Pancreas (tissue), 10 donors: ENCODE results near the gene RMRP. TPM values are rescaled to one million over a fixed set of nuclear protein-coding genes. Genes with fewer than 3 reads are reported as not detected.

Source experiments
- ATAC-seq, 4 donors: fragments of 200-7000 bp; cut with Tn5 transposase; one replicate each; pipeline versions ENCODE4 v1.8.0 to v1.9.1; 2020; ENCODE audit warnings: mild to moderate bottlenecking in 4 of 4, moderate library complexity in 4 of 4
- DNase-seq, 6 donors: peaks; one replicate each; pipeline ENCODE4 v3.0.0-alpha.2; 2020
- FAIRE-seq: peaks from 2 replicates; lab custom pipeline; 2012; peaks lifted over from hg19 to GRCh38; lab: Jason Lieb, UNC
- H3K27ac ChIP-seq, 4 donors: fragments of 200-600 bp; sonication (generic); 1 replicate in 3 of 4; 2 replicates in 1 of 4; pipeline versions ENCODE4 v1.5.0 to v1.8.0; 2020
- H3K27me3 ChIP-seq, 4 donors: fragments of 200-600 bp; one replicate each; pipeline ENCODE4 v1.8.0; 2021
- H3K36me3 ChIP-seq, 3 donors: fragments of 200-600 bp; sonication (generic) in 1 of 3; one replicate each; pipeline versions ENCODE4 v1.5.0 to v1.8.0; 2020 to 2021
- H3K4me1 ChIP-seq, 3 donors: fragments of 200-600 bp; one replicate each; pipeline ENCODE4 v1.8.0; 2021
- H3K4me3 ChIP-seq, 4 donors: fragments of 200-600 bp; sonication (generic) in 2 of 4; one replicate each; pipeline versions ENCODE4 v1.5.0 to v1.8.0; 2020 to 2021
- H3K9me3 ChIP-seq, 4 donors: fragments of 200-600 bp; one replicate each; pipeline ENCODE4 v1.8.0; 2021
- CTCF ChIP-seq, 4 donors: fragments of 200-600 bp; sonication (generic) in 3 of 4; IDR thresholded peaks; one replicate each; pipeline versions ENCODE4 v1.5.0 to v1.8.0; 2021; ENCODE audit warnings: antibody characterized with exemption in 4 of 4
- WGBS, 2 donors: extraction: QIAGEN DNeasy Blood & Tissue Kit; methylation state at CpG; one replicate each; pipeline ENCODE4 v1.1.7; 2013; 5-methylcytosine and 5-hydroxymethylcytosine counted together
- intact Hi-C, 3 donors: fragments of 100-400 bp; cut with DNase I; formaldehyde crosslinking; loops; one replicate each; pipeline versions ENCODE4 v1.11.1 to v1.14.2; 2022
- microRNA-seq, 2 donors: library from miRNA; unstranded; fragments of <30 nt; microRNA quantifications; one replicate each; pipeline versions ENCODE4 to v1.1.0, GENCODE V29; 2019 to 2020
- polyA plus RNA-seq, 2 donors: library from polyadenylated mRNA; stranded (reverse); fragments of 200-250 nt; gene quantifications; one replicate each; pipeline ENCODE4 v1.2.3, GENCODE V29; 2013
- total RNA-seq, 6 donors: library from RNA; stranded (reverse); fragmentation: NEBNext Ultra II Directional in 4 of 6; extraction: Animal tissue kit (Norgen Biotek cat#: 25700) in 4 of 6; gene quantifications; one replicate each; pipeline versions ENCODE4 v1.2.1 to v1.2.4, GENCODE V29; 2021 to 2023
- donor health status: healthy with polysubstance abuse.
- donor health status: DM: no; HTN: no; CAD: no; lungs with moderate emphysema.
- donor health status: DM: no; HTN: no; CAD: no.
- donor health status: control.
- donor health status: control.
- donor health status: Bipolar disorder and iron deficiency.
- donor health status: DM: yes; HTN: yes; CAD: no.
- donor health status: DM: no; HTN: no; CAD: no.
- donor health status: DM: no; HTN: no; CAD: no.
- donor health status: DM: yes; HTN: yes; CAD: no.

Gene RMRP
- total and polyA plus RNA-seq, 8 donors: 80.5 to 15,171 (median 9,544) TPM

DNA sequence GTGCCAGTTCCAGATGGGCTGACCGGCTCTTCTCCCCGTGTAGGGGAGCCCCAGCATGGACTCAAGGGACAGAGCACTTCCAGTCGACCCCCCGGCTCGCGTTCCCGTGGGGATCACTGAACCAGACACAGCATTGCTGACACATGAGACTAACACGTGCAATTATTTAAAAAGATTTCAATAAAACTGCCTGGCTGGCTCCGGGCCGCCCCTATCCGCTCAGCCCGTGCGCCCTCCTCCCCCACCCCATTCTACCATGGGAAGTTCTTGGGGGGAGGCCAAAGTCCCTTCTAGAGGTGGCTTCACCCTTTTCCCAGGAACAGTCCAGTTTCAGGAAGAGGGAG, 48.0 kb downstream of the RMRP start:
- H3K4me3 ChIP-seq: no peak overlapping the region
- FAIRE-seq (no peak), DNase-seq (no peak), ATAC-seq (no peak)
- intact Hi-C loops: no loop called here
- no peak overlapping the region for H3K27ac ChIP-seq
- H3K9me3 ChIP-seq: no peaks in the 10 kb centered on the region
- no peaks in the 10 kb centered on the region for H3K27me3 ChIP-seq
- H3K4me1 ChIP-seq: peaks cover 0 to 11% (median 3%) of the 10 kb centered on the region in 3 donors
- TF ChIP-seq CTCF (IDR thresholded peaks at IDR 0.05): no peak
- H3K36me3 ChIP-seq: peaks cover 0 to 11% (median 0%) of the 10 kb centered on the region in 3 donors
- 82 to 83% methylated on average over 13 of the region's 13 CpGs for WGBS, 2 donors

- H3K4me3 ChIP-seq: no peak overlapping the region
- no peak overlapping the region for H3K27ac ChIP-seq
- WGBS, 2 donors: 91 to 93% methylated on average over 30 to 31 of the region's 31 CpGs
- H3K4me1 ChIP-seq: peaks cover 0 to 11% (median 3%) of the 10 kb centered on the region in 3 donors
- H3K9me3 ChIP-seq: no peaks in the 10 kb centered on the region
- H3K27me3 ChIP-seq: no peaks in the 10 kb centered on the region
- TF ChIP-seq CTCF (IDR thresholded peaks at IDR 0.05): no peak
- FAIRE-seq (no peak), ATAC-seq (no peak), DNase-seq (peak in 2 of 6 donors; percentile 53 to 75)
- intact Hi-C loops: no loop called here
- H3K36me3 ChIP-seq: peaks cover 0 to 11% (median 0%) of the 10 kb centered on the region in 3 donors
Measured at GRCh38 chr9:35609001-35609819, 48.6 kb downstream of the RMRP start.

GRCh38 chr9:35608221-35608620, 49.6 kb downstream of the RMRP start:
- ATAC-seq: no peak
- FAIRE-seq: no peak
- intact Hi-C loops: no loop called here
- peaks cover 0 to 11% (median 0%) of the 10 kb centered on the region in 3 donors for H3K36me3 ChIP-seq
- no peaks in the 10 kb centered on the region for H3K9me3 ChIP-seq
- no peak for TF ChIP-seq CTCF (IDR thresholded peaks at IDR 0.05)
- 84 to 88% methylated on average over 7 of the region's 7 CpGs for WGBS, 2 donors
- no peaks in the 10 kb centered on the region for H3K27me3 ChIP-seq
- H3K27ac ChIP-seq: no peak overlapping the region
- no peak overlapping the region for H3K4me3 ChIP-seq
- DNase-seq: no peak
- peaks cover 0 to 14% (median 3%) of the 10 kb centered on the region in 3 donors for H3K4me1 ChIP-seq

Small RNA genes within 50 kb of the gene (microRNA-seq; reads per million reads assigned to microRNA genes)
- gene MIR4667: 0.29 to 1.2 reads per million in 2 donors

Other genes with a start within 250 kb of the RMRP start
- 10 to 100 TPM in 4 of 6 donors, 1 to 10 TPM in 2; 9.0 to 22.1 (median 12.6) TPM for gene RUSC2, start 167.9 kb downstream of the RMRP start, total RNA-seq
- gene RUSC2, start 167.9 kb downstream of the RMRP start, polyA plus RNA-seq: 10 to 100 TPM; 24.0 to 27.1 TPM
- 10 to 100 TPM; 12.1 to 23.0 (median 14.2) TPM for gene TESK1, start 52.8 kb downstream of the RMRP start, total RNA-seq
- 10 to 100 TPM; 38.7 to 56.6 TPM for gene TESK1, start 52.8 kb downstream of the RMRP start, polyA plus RNA-seq
- gene CD72, start 39.6 kb downstream of the RMRP start, total RNA-seq: 1 to 10 TPM in 5 of 6 donors, under 1 TPM in 1; 0.88 to 3.4 (median 2.9) TPM
- gene CD72, start 39.6 kb downstream of the RMRP start, polyA plus RNA-seq: 1 to 10 TPM; 3.5 to 7.7 TPM
- gene SIT1, start 7.1 kb downstream of the RMRP start, total RNA-seq: under 1 TPM in 4 of 6 donors, not detected in 2; 0.25 to 0.59 (median 0.46) TPM
- gene SIT1, start 7.1 kb downstream of the RMRP start, polyA plus RNA-seq: under 1 TPM; 0.27 to 0.45 TPM
- gene CCDC107, start 273 bp upstream of the RMRP start, total RNA-seq: 10 to 100 TPM; 13.8 to 32.6 (median 19.0) TPM
- 10 to 100 TPM; 55.4 to 84.7 TPM for gene CCDC107, start 273 bp upstream of the RMRP start, polyA plus RNA-seq
- gene ARHGEF39, start 7.2 kb upstream of the RMRP start, total RNA-seq: 1 to 10 TPM in 3 of 6 donors, under 1 TPM in 3; 0.20 to 1.2 (median 0.98) TPM
- 1 to 10 TPM; 1.4 to 2.0 TPM for gene ARHGEF39, start 7.2 kb upstream of the RMRP start, polyA plus RNA-seq
- gene CA9, start 15.9 kb upstream of the RMRP start, total RNA-seq: 10 to 100 TPM in 2 of 6 donors, 1 to 10 TPM in 4; 1.2 to 75.6 (median 5.7) TPM
- 10 to 100 TPM in 1 of 2 donors, 1 to 10 TPM in 1; 9.2 to 17.9 TPM for gene CA9, start 15.9 kb upstream of the RMRP start, polyA plus RNA-seq
- gene TPM2, start 31.9 kb upstream of the RMRP start, total RNA-seq: 10 to 100 TPM; 11.3 to 52.8 (median 22.6) TPM
- gene TPM2, start 31.9 kb upstream of the RMRP start, polyA plus RNA-seq: 100 to 1,000 TPM; 204 to 227 TPM
- 100 to 1,000 TPM in 2 of 6 donors, 10 to 100 TPM in 4; 72.0 to 141 (median 86.6) TPM for gene TLN1, start 74.2 kb upstream of the RMRP start, total RNA-seq
- gene TLN1, start 74.2 kb upstream of the RMRP start, polyA plus RNA-seq: 10 to 100 TPM; 64.5 to 72.7 TPM
- 10 to 100 TPM; 15.7 to 24.3 (median 18.8) TPM for gene CREB3, start 74.6 kb upstream of the RMRP start, total RNA-seq
- 10 to 100 TPM; 23.9 to 29.6 TPM for gene CREB3, start 74.6 kb upstream of the RMRP start, polyA plus RNA-seq
- gene GBA2, start 91.2 kb upstream of the RMRP start, total RNA-seq: 10 to 100 TPM; 22.0 to 40.6 (median 32.2) TPM
- gene GBA2, start 91.2 kb upstream of the RMRP start, polyA plus RNA-seq: 10 to 100 TPM; 69.5 to 91.3 TPM
- 10 to 100 TPM; 12.7 to 18.3 (median 15.0) TPM for gene RGP1, start 91.3 kb upstream of the RMRP start, total RNA-seq
- gene RGP1, start 91.3 kb upstream of the RMRP start, polyA plus RNA-seq: 1 to 10 TPM; 6.8 to 9.3 TPM
- 1 to 10 TPM in 1 of 6 donors, under 1 TPM in 1, not detected in 4; 0.67 to 2.3 TPM for gene MSMP, start 96.3 kb upstream of the RMRP start, total RNA-seq
- under 1 TPM in 1 of 2 donors, not detected in 1; 0.49 TPM for gene MSMP, start 96.3 kb upstream of the RMRP start, polyA plus RNA-seq
- gene NPR2, start 133.6 kb upstream of the RMRP start, total RNA-seq: 1 to 10 TPM; 2.2 to 7.9 (median 2.7) TPM
- gene NPR2, start 133.6 kb upstream of the RMRP start, polyA plus RNA-seq: 10 to 100 TPM in 1 of 2 donors, 1 to 10 TPM in 1; 8.3 to 14.6 TPM
- 1 to 10 TPM in 2 of 6 donors, under 1 TPM in 4; 0.52 to 1.8 (median 0.83) TPM for gene SPAG8, start 154.2 kb upstream of the RMRP start, total RNA-seq
- 1 to 10 TPM; 1.6 to 3.1 TPM for gene SPAG8, start 154.2 kb upstream of the RMRP start, polyA plus RNA-seq
- gene HINT2, start 157.0 kb upstream of the RMRP start, total RNA-seq: 10 to 100 TPM; 20.6 to 43.7 (median 29.7) TPM
- 10 to 100 TPM; 51.7 to 64.2 TPM for gene HINT2, start 157.0 kb upstream of the RMRP start, polyA plus RNA-seq
- not detected for gene FAM221B, start 170.7 kb upstream of the RMRP start, total RNA-seq
- gene FAM221B, start 170.7 kb upstream of the RMRP start, polyA plus RNA-seq: under 1 TPM in 1 of 2 donors, not detected in 1; 0.11 TPM
- gene TMEM8B, start 171.2 kb upstream of the RMRP start, total RNA-seq: 10 to 100 TPM in 1 of 6 donors, 1 to 10 TPM in 5; 4.9 to 10.3 (median 7.0) TPM
- 10 to 100 TPM; 11.1 to 17.2 TPM for gene TMEM8B, start 171.2 kb upstream of the RMRP start, polyA plus RNA-seq
- not detected for gene OR13J1, start 212.4 kb upstream of the RMRP start, total RNA-seq
- not detected for gene OR13J1, start 212.4 kb upstream of the RMRP start, polyA plus RNA-seq
- gene HRCT1, start 248.2 kb upstream of the RMRP start, total RNA-seq: 1 to 10 TPM in 3 of 6 donors, under 1 TPM in 3; 0.43 to 1.5 (median 0.83) TPM
- 1 to 10 TPM in 1 of 2 donors, under 1 TPM in 1; 0.33 to 1.5 TPM for gene HRCT1, start 248.2 kb upstream of the RMRP start, polyA plus RNA-seq